GM18502 (cell line): Measurements from ENCODE around the gene SPIB.
"Not testable (repeated sequence)": the region's sequence is repeated elsewhere in the genome, so short reads cannot be mapped to it uniquely, and the experiment has no call there.

Source experiments
- ATAC-seq: cut with Tn5 transposase; IDR thresholded peaks from one replicate; pipeline ENCODE4 v1.9.1; 2021; ENCODE audit warnings: mild to moderate bottlenecking; ENCODE audit not compliant: unreplicated experiment, poor library complexity

Gene SPIB

GRCh38 chr19:50435221-50435620, 16.5 kb downstream of the SPIB start:
- ATAC-seq: no peak

- no peak for ATAC-seq
Observed at GRCh38 chr19:50435627-50436026, 16.9 kb downstream of the SPIB start.

GRCh38 chr19:50437862-50438449, 19.2 kb downstream of the SPIB start:
- no peak for ATAC-seq

- not testable (repeated sequence) for ATAC-seq
Observed at GRCh38 chr19:50439130-50439529, 20.4 kb downstream of the SPIB start.

- no peak for ATAC-seq
Observed at GRCh38 chr19:50444059-50444458, 25.3 kb downstream of the SPIB start.

GRCh38 chr19:50447053-50447452, 28.3 kb downstream of the SPIB start:
- ATAC-seq: no peak

- no peak for ATAC-seq
Observed at GRCh38 chr19:50447750-50448149, 29.0 kb downstream of the SPIB start.

- ATAC-seq: no peak
Observed at GRCh38 chr19:50449236-50449899, 30.6 kb downstream of the SPIB start.

GRCh38 chr19:50450369-50451222, 31.9 kb downstream of the SPIB start:
- ATAC-seq: no peak

- ATAC-seq: no peak
Observed at GRCh38 chr19:50451223-50451534, 32.4 kb downstream of the SPIB start.

- no peak for ATAC-seq
Observed at GRCh38 chr19:50453243-50453642, 34.5 kb downstream of the SPIB start.

- no peak for ATAC-seq
Observed at GRCh38 chr19:50455992-50456391, 37.3 kb downstream of the SPIB start.

- no peak for ATAC-seq
Observed at GRCh38 chr19:50457300-50457699, 38.6 kb downstream of the SPIB start.

- ATAC-seq: no peak
Observed at GRCh38 chr19:50458396-50459066, 39.8 kb downstream of the SPIB start.

GRCh38 chr19:50459067-50459456, 40.3 kb downstream of the SPIB start:
- no peak for ATAC-seq

- ATAC-seq: no peak
Observed at GRCh38 chr19:50459638-50460037, 40.9 kb downstream of the SPIB start.

GRCh38 chr19:50460161-50460765, 41.5 kb downstream of the SPIB start:
- peak; percentile 43 for ATAC-seq

GRCh38 chr19:50461066-50461875, 42.5 kb downstream of the SPIB start:
- ATAC-seq: no peak

GRCh38 chr19:50462970-50463369, 44.2 kb downstream of the SPIB start:
- ATAC-seq: no peak

GRCh38 chr19:50464348-50464747, 45.6 kb downstream of the SPIB start:
- no peak for ATAC-seq
